ENCODE results near the gene TBX2. TPM values are rescaled to one million over a fixed set of nuclear protein-coding genes. Genes with fewer than 3 reads are reported as not detected.

The TBX2 gene
- total and polyA plus RNA-seq, 2 of the 13 experiments (the other 11 are each of a cell fraction or from before 2014, with no cell fraction given), result 2.8 to 15.3 TPM

DNA sequence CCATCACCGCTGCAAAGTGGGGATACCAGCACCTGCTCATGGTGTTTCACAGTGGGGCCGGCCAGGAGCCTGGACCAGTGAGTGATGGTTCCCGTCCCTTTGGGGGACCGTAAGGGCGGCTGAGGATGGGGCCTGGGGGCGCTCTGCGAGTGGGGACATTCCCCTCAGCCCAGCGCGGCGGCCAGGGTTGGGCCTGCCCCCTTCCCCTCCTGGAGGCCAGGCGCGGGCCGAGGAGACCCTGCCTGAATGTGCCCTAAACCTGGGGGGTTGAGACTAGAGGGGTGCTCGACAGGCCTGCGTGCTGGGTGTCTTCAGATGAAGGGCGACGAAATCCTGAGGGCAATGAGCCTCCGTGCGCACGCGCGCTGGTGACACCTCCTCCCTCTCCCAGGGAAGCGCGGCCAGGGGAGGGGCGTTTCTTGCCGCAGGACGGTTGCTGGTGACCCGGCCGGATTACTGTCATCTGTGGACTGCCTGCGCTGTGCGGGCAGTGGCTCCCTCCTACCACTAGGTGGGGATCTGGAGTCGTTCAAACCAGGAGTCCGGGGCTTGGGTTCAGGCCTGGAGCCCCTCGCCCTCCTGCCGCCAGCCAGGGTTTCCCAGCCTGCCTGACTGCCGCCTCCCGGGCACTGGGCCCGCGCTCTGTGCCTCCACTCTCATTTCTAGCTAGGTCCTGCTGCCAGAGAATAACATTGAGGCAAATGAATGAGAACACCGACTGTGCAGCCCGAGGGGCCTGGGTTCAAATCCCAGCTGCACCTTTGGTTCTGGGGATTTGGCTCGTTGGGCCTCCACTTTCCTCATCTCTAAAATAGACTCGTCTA is 17.1 kb downstream of the TBX2 start (continued):
- TF ChIP-seq, protein P1, sequence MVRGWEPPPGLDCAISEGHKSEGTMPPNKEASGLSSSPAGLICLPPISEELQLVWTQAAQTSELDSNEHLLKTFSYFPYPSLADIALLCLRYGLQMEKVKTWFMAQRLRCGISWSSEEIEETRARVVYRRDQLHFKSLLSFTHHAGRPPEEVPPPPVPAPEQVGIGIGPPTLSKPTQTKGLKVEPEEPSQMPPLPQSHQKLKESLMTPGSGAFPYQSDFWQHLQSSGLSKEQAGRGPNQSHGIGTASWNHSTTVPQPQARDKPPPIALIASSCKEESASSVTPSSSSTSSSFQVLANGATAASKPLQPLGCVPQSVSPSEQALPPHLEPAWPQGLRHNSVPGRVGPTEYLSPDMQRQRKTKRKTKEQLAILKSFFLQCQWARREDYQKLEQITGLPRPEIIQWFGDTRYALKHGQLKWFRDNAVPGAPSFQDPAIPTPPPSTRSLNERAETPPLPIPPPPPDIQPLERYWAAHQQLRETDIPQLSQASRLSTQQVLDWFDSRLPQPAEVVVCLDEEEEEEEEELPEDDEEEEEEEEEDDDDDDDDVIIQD (CRISPR knock-in tag; IDR thresholded peaks at IDR 0.05; ENCODE audit: low read depth), result peak; percentile 30; the same call in 1 of the 2 replicates
- TF ChIP-seq ZNF501 (CRISPR knock-in tag; IDR thresholded peaks at IDR 0.05), result peak; percentile 73; the same call in 1 of the 2 replicates
- TF ChIP-seq HNRNPL (IDR thresholded peaks at IDR 0.05; ENCODE audit: low read depth, low read length), result 0 out of 2 replicates have a peak, but pooled peaks have one; percentile 14
- no peak for TF ChIP-seq CC2D1A (CRISPR knock-in tag; IDR thresholded peaks at IDR 0.05)
- no peak for TF ChIP-seq HES4 (CRISPR knock-in tag; IDR thresholded peaks at IDR 0.05; ENCODE audit: borderline replicate concordance)
- no peak for TF ChIP-seq ZNF746 (CRISPR knock-in tag; IDR thresholded peaks at IDR 0.05)
- no peak for TF ChIP-seq XBP1 (CRISPR knock-in tag; IDR thresholded peaks at IDR 0.05)
- TF ChIP-seq SP140L (CRISPR knock-in tag; IDR thresholded peaks at IDR 0.05; ENCODE audit: borderline replicate concordance), result no peak
- TF ChIP-seq, protein P2, sequence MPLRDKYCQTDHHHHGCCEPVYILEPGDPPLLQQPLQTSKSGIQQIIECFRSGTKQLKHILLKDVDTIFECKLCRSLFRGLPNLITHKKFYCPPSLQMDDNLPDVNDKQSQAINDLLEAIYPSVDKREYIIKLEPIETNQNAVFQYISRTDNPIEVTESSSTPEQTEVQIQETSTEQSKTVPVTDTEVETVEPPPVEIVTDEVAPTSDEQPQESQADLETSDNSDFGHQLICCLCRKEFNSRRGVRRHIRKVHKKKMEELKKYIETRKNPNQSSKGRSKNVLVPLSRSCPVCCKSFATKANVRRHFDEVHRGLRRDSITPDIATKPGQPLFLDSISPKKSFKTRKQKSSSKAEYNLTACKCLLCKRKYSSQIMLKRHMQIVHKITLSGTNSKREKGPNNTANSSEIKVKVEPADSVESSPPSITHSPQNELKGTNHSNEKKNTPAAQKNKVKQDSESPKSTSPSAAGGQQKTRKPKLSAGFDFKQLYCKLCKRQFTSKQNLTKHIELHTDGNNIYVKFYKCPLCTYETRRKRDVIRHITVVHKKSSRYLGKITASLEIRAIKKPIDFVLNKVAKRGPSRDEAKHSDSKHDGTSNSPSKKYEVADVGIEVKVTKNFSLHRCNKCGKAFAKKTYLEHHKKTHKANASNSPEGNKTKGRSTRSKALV (CRISPR knock-in tag; IDR thresholded peaks at IDR 0.05), result peak; percentile 53; the same call in 1 of the 2 replicates
- no peak for TF ChIP-seq KLF6 (CRISPR knock-in tag; IDR thresholded peaks at IDR 0.05)
- TF ChIP-seq ZNF766 (CRISPR knock-in tag; IDR thresholded peaks at IDR 0.05; ENCODE audit: borderline replicate concordance), result no peak
- TF ChIP-seq SUZ12 (IDR thresholded peaks at IDR 0.05; ENCODE audit: low read depth, low read length), result no peak
- TF ChIP-seq, protein P3, sequence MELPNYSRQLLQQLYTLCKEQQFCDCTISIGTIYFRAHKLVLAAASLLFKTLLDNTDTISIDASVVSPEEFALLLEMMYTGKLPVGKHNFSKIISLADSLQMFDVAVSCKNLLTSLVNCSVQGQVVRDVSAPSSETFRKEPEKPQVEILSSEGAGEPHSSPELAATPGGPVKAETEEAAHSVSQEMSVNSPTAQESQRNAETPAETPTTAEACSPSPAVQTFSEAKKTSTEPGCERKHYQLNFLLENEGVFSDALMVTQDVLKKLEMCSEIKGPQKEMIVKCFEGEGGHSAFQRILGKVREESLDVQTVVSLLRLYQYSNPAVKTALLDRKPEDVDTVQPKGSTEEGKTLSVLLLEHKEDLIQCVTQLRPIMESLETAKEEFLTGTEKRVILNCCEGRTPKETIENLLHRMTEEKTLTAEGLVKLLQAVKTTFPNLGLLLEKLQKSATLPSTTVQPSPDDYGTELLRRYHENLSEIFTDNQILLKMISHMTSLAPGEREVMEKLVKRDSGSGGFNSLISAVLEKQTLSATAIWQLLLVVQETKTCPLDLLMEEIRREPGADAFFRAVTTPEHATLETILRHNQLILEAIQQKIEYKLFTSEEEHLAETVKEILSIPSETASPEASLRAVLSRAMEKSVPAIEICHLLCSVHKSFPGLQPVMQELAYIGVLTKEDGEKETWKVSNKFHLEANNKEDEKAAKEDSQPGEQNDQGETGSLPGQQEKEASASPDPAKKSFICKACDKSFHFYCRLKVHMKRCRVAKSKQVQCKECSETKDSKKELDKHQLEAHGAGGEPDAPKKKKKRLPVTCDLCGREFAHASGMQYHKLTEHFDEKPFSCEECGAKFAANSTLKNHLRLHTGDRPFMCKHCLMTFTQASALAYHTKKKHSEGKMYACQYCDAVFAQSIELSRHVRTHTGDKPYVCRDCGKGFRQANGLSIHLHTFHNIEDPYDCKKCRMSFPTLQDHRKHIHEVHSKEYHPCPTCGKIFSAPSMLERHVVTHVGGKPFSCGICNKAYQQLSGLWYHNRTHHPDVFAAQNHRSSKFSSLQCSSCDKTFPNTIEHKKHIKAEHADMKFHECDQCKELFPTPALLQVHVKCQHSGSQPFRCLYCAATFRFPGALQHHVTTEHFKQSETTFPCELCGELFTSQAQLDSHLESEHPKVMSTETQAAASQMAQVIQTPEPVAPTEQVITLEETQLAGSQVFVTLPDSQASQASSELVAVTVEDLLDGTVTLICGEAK (IDR thresholded peaks at IDR 0.05), result no peak
- TF ChIP-seq, protein P3 (CRISPR knock-in tag; IDR thresholded peaks at IDR 0.05), result no peak
- TF ChIP-seq TSC22D2 (CRISPR knock-in tag; IDR thresholded peaks at IDR 0.05; ENCODE audit: borderline replicate concordance), result no peak
- TF ChIP-seq NRL (CRISPR knock-in tag; IDR thresholded peaks at IDR 0.05; ENCODE audit: borderline replicate concordance), result no peak
- TF ChIP-seq ERF (CRISPR knock-in tag; IDR thresholded peaks at IDR 0.05), result peak; percentile 62; the same call in 1 of the 2 replicates
